Activated B cell treated with CpG ODN at 0.5 μM for 24 hours (primary cell): ENCODE measurements around the gene CAPRIN2. TPM values are rescaled to one million over a fixed set of nuclear protein-coding genes. Genes with fewer than 3 reads are reported as not detected.

ENCODE experiments used
- ATAC-seq: fragments of 200-7000 bp; cut with Tn5 transposase; one replicate; pipeline ENCODE4 v1.10.0; 2021; ENCODE audit warnings: low read depth, mild to moderate bottlenecking, moderate library complexity
- CTCF ChIA-PET: fragments of 350-600 bp; sonication (Branson Sonifier 250); formaldehyde crosslinking; loops from one replicate; lab custom pipeline; 2021; ENCODE audit warnings: antibody characterized with exemption; lab: Charles Lee
- POLR2A ChIA-PET: fragments of 350-600 bp; sonication (Branson Sonifier 250); formaldehyde crosslinking; loops from one replicate; lab custom pipeline; 2021; ENCODE audit warnings: antibody characterized with exemption; lab: Charles Lee
- DNase-seq: peaks from one replicate; pipeline ENCODE4 v3.0.0; 2022
- H3K27ac Mint-ChIP-seq: one replicate; pipeline ENCODE4 v1.8.0; 2020; ENCODE audit warnings: mixed read lengths
- H3K27me3 Mint-ChIP-seq: one replicate; pipeline ENCODE4 v1.8.0; 2021; ENCODE audit warnings: mixed read lengths
- H3K36me3 Mint-ChIP-seq: one replicate; pipeline ENCODE4 v1.8.0; 2021; ENCODE audit warnings: low read depth, mixed read lengths
- H3K4me1 Mint-ChIP-seq: one replicate; pipeline ENCODE4 v1.8.0; 2021; ENCODE audit warnings: mixed read lengths
- H3K4me3 Mint-ChIP-seq: one replicate; pipeline ENCODE4 v1.8.0; 2020; ENCODE audit warnings: mild to moderate bottlenecking, mixed read lengths
- H3K9me3 Mint-ChIP-seq: one replicate; pipeline ENCODE4 v1.8.0; 2020; ENCODE audit warnings: mixed read lengths
- CTCF ChIP-seq: fragments of 200-600 bp; IDR thresholded peaks from one replicate; pipeline ENCODE4 v1.8.0; 2022; ENCODE audit warnings: antibody characterized with exemption, mild to moderate bottlenecking
- intact Hi-C: fragments of 100-400 bp; cut with micrococcal nuclease; formaldehyde crosslinking; loops from one replicate; pipeline ENCODE4 v1.15.1; 2024
- total RNA-seq: library from RNA; stranded (reverse); gene quantifications from 2 replicates; pipeline ENCODE4 v1.2.3, GENCODE V29; 2022

CAPRIN2 gene
- total RNA-seq, 1 donor from 2014 or later, result 17.5 TPM

- TF ChIP-seq CTCF, result no peak
- CTCF ChIA-PET, result interaction anchor here (1.7 kb wide), 1 partner anchor 12 kb away, joined by 5 read pairs; no protein-coding TSS in a partner anchor
- H3K27ac Mint-ChIP-seq, result no peak overlapping the region
- peaks cover 47% of the 10 kb centered on the region for H3K27me3 Mint-ChIP-seq
- peak; percentile 22 for DNase-seq
- H3K9me3 Mint-ChIP-seq, result no peaks in the 10 kb centered on the region
- POLR2A ChIA-PET, result interaction anchor here (0.7 kb wide), 1 partner anchor 40 kb away, joined by 10 read pairs; no protein-coding TSS in a partner anchor
- intact Hi-C loops, result loop anchor here (2.0 kb wide), 1 partner anchor 41 kb away; the partner anchor contains the start of gene CAPRIN2
- peaks cover 23% of the 10 kb centered on the region for H3K4me1 Mint-ChIP-seq
- no peaks in the 10 kb centered on the region for H3K36me3 Mint-ChIP-seq
- peak; percentile 75 for ATAC-seq
- peak overlapping the region; percentile 73 for H3K4me3 Mint-ChIP-seq
Measured at GRCh38 chr12:30795410-30796312, 40.9 kb upstream of the CAPRIN2 start.

GRCh38 chr12:30794591-30795409, 40.0 kb upstream of the CAPRIN2 start:
- no peak for ATAC-seq
- peaks cover 43% of the 10 kb centered on the region for H3K27me3 Mint-ChIP-seq
- H3K27ac Mint-ChIP-seq, result no peak overlapping the region
- intact Hi-C loops, result no loop called here
- no peak for DNase-seq
- H3K4me3 Mint-ChIP-seq, result no peak overlapping the region
- H3K9me3 Mint-ChIP-seq, result no peaks in the 10 kb centered on the region
- no peak for TF ChIP-seq CTCF
- CTCF ChIA-PET, result no interaction called here
- H3K36me3 Mint-ChIP-seq, result no peaks in the 10 kb centered on the region
- H3K4me1 Mint-ChIP-seq, result peaks cover 23% of the 10 kb centered on the region
- POLR2A ChIA-PET, result no interaction called here

GRCh38 chr12:30794020-30794419, 39.3 kb upstream of the CAPRIN2 start:
- peaks cover 23% of the 10 kb centered on the region for H3K4me1 Mint-ChIP-seq
- CTCF ChIA-PET, result no interaction called here

GRCh38 chr12:30792648-30793499, 38.1 kb upstream of the CAPRIN2 start:
- Mint-ChIP-seq H3K4me3 (no peak overlapping the region), H3K27ac (no peak overlapping the region), H3K27me3 (peaks cover 29% of the 10 kb centered on the region), H3K9me3 (no peaks in the 10 kb centered on the region), H3K36me3 (no peaks in the 10 kb centered on the region), H3K4me1 (peaks cover 23% of the 10 kb centered on the region)
- DNase-seq (no peak), ATAC-seq (no peak)
- POLR2A ChIA-PET, result interaction anchor here (0.6 kb wide), 1 partner anchor 99 kb away, joined by 3 read pairs; no protein-coding TSS in a partner anchor
- CTCF ChIA-PET, result no interaction called here
- intact Hi-C loops, result no loop called here
- TF ChIP-seq CTCF, result no peak

More at GRCh38 chr12:30794020-30794419, 39.3 kb upstream of the CAPRIN2 start:
- H3K27ac Mint-ChIP-seq, result no peak overlapping the region
- DNase-seq (no peak), ATAC-seq (no peak)
- no peak overlapping the region for H3K4me3 Mint-ChIP-seq
- peaks cover 39% of the 10 kb centered on the region for H3K27me3 Mint-ChIP-seq
- no peaks in the 10 kb centered on the region for H3K36me3 Mint-ChIP-seq
- intact Hi-C loops, result no loop called here
- POLR2A ChIA-PET, result interaction anchor here (0.6 kb wide), 1 partner anchor 100 kb away, joined by 3 read pairs; no protein-coding TSS in a partner anchor
- no peak for TF ChIP-seq CTCF
- no peaks in the 10 kb centered on the region for H3K9me3 Mint-ChIP-seq
